Tibial artery (tissue), 4 donors: Measurements from ENCODE around the gene EMC1.

Experiments used
- DNase-seq, 2 donors: peaks; one replicate each; pipeline ENCODE4 v3.0.0-alpha.2; 2019
- H3K27ac ChIP-seq, 2 donors: fragments of 200-600 bp; sonication (generic) in 1 of 2; 1 replicate in 1 of 2; 2 replicates in 1 of 2; pipeline ENCODE4 v1.5.1; 2018 to 2019; ENCODE audit warnings: mild to moderate bottlenecking in 1 of 2
- H3K27me3 ChIP-seq, 2 donors: fragments of 200-600 bp; sonication (generic) in 1 of 2; one replicate each; pipeline versions ENCODE4 v1.5.1 to v1.6.0; 2016 to 2019
- H3K36me3 ChIP-seq, 3 donors: fragments of 200-600 bp; sonication (generic) in 2 of 3; one replicate each; pipeline ENCODE4 v1.5.1; 2016 to 2019; ENCODE audit warnings: mild to moderate bottlenecking in 2 of 3
- H3K4me1 ChIP-seq, 4 donors: fragments of 200-600 bp; sonication (generic) in 2 of 4; 1 replicate in 3 of 4; 2 replicates in 1 of 4; pipeline ENCODE4 v1.5.1; 2016 to 2019
- H3K4me3 ChIP-seq, 2 donors: fragments of 200-600 bp; sonication (generic) in 1 of 2; 1 replicate in 1 of 2; 2 replicates in 1 of 2; pipeline ENCODE4 v1.5.1; 2018 to 2019; ENCODE audit warnings: mild to moderate bottlenecking in 2 of 2
- H3K9me3 ChIP-seq, 3 donors: fragments of 200-600 bp; sonication (generic) in 1 of 3; one replicate each; pipeline ENCODE4 v1.5.1; 2016 to 2019
- CTCF ChIP-seq, 2 experiments: fragments of 200-600 bp in 1 of 2; fragments of 450-650 bp in 1 of 2; IDR thresholded peaks; one replicate each; pipeline ENCODE4 v1.5.1; 2017 to 2019; ENCODE audit warnings: antibody characterized with exemption in 2 of 2, mild to moderate bottlenecking in 1 of 2, moderate library complexity in 1 of 2
- intact Hi-C: fragments of 100-400 bp; cut with DNase I; formaldehyde crosslinking; loops from one replicate; pipeline ENCODE4 v1.15.0; 2023; ENCODE audit warnings: low total_unique reads

The EMC1 gene

GRCh38 chr1:19212167-19212566 is 39.2 kb downstream of the EMC1 start:
- no peak overlapping the region for H3K27ac ChIP-seq
- H3K4me3 ChIP-seq, result no peak overlapping the region
- TF ChIP-seq CTCF (IDR thresholded peaks at IDR 0.05), result no peak
- no peak for DNase-seq
- H3K4me1 ChIP-seq, result peaks cover 0 to 38% (median 26%) of the 10 kb centered on the region in 4 donors
- intact Hi-C loops, result no loop called here
- H3K36me3 ChIP-seq, result peaks cover 0 to 9% (median 9%) of the 10 kb centered on the region in 3 donors
- H3K9me3 ChIP-seq, result no peaks in the 10 kb centered on the region
- H3K27me3 ChIP-seq, result no peaks in the 10 kb centered on the region

GRCh38 chr1:19210772-19211549 is 40.4 kb downstream of the EMC1 start:
- Histone ChIP-seq H3K36me3 (peaks cover 0 to 9% (median 3%) of the 10 kb centered on the region in 3 donors), H3K4me3 (peak overlapping the region; percentile 95 to 97), H3K4me1 (peaks cover 0 to 45% (median 32%) of the 10 kb centered on the region in 4 donors), H3K27ac (peak overlapping the region; percentile 95 to 97), H3K27me3 (no peaks in the 10 kb centered on the region), H3K9me3 (no peaks in the 10 kb centered on the region)
- intact Hi-C loops, result no loop called here
- no peak for DNase-seq
- no peak for TF ChIP-seq CTCF (IDR thresholded peaks at IDR 0.05)

GRCh38 chr1:19209990-19210771 is 41.1 kb downstream of the EMC1 start, which contains the start of gene UBR4:
UBR4 (minus strand) TSS chr1:19210266; CDS start chr1:19210248, 18 bp downstream.
- H3K4me3 ChIP-seq, result peak within 1 kb of the TSS; percentile 95 to 97
- intact Hi-C loops, result loop anchor here (10.0 kb wide), 1 partner anchor 1515 kb away; no protein-coding TSS in a partner anchor
- peak; percentile 89 to 96 for DNase-seq
- H3K27ac ChIP-seq, result peak within 1 kb of the TSS; percentile 95 to 97
- no peaks in the 10 kb centered on the region for H3K27me3 ChIP-seq
- H3K4me1 ChIP-seq, result peaks cover 0 to 53% (median 32%) of the 10 kb centered on the region in 4 donors
- H3K36me3 ChIP-seq, result peaks cover 0 to 9% (median 3%) of the 10 kb centered on the region in 3 donors
- TF ChIP-seq CTCF (IDR thresholded peaks at IDR 0.05), result no peak
- no peaks in the 10 kb centered on the region for H3K9me3 ChIP-seq

GRCh38 chr1:19209439-19209989 is 41.8 kb downstream of the EMC1 start:
- peak overlapping the region; percentile 95 to 97 for H3K27ac ChIP-seq
- intact Hi-C loops, result loop anchor here (10.0 kb wide), 1 partner anchor 1515 kb away; no protein-coding TSS in a partner anchor
- H3K36me3 ChIP-seq, result peaks cover 0 to 9% (median 3%) of the 10 kb centered on the region in 3 donors
- peaks cover 0 to 59% (median 32%) of the 10 kb centered on the region in 4 donors for H3K4me1 ChIP-seq
- no peaks in the 10 kb centered on the region for H3K9me3 ChIP-seq
- TF ChIP-seq CTCF (IDR thresholded peaks at IDR 0.05), result no peak
- H3K4me3 ChIP-seq, result peak overlapping the region; percentile 95 to 97
- peak; percentile 37 to 73 for DNase-seq
- H3K27me3 ChIP-seq, result no peaks in the 10 kb centered on the region

GRCh38 chr1:19208710-19209438 is 42.5 kb downstream of the EMC1 start:
- H3K27ac ChIP-seq, result peak overlapping the region; percentile 95 to 97
- H3K27me3 ChIP-seq, result no peaks in the 10 kb centered on the region
- no peak for TF ChIP-seq CTCF (IDR thresholded peaks at IDR 0.05)
- intact Hi-C loops, result loop anchor here (10.0 kb wide), 1 partner anchor 1514 kb away; no protein-coding TSS in a partner anchor
- DNase-seq, result no peak
- no peaks in the 10 kb centered on the region for H3K9me3 ChIP-seq
- H3K4me3 ChIP-seq, result peak overlapping the region; percentile 95 to 97
- peaks cover 0 to 65% (median 33%) of the 10 kb centered on the region in 4 donors for H3K4me1 ChIP-seq
- peaks cover 0 to 8% (median 3%) of the 10 kb centered on the region in 3 donors for H3K36me3 ChIP-seq
